MM.1S (cell line): ENCODE results near the gene ACTBL2.

Experiments
- EZH2 ChIP-seq: fragments of 300-600 bp; sonication (generic); optimal IDR thresholded peaks from 2 replicates; pipeline ENCODE3; 2017; ENCODE audit warnings: low read depth, mild to moderate bottlenecking, antibody characterized with exemption, low read length, mixed read lengths
- TF ChIP-seq, protein P1 (sequence below): fragments of 300-600 bp; sonication (generic); IDR thresholded peaks from 2 replicates; pipeline ENCODE4 v1.5.1; 2016; ENCODE audit warnings: antibody characterized with exemption, low read length, mixed read lengths

DNA sequence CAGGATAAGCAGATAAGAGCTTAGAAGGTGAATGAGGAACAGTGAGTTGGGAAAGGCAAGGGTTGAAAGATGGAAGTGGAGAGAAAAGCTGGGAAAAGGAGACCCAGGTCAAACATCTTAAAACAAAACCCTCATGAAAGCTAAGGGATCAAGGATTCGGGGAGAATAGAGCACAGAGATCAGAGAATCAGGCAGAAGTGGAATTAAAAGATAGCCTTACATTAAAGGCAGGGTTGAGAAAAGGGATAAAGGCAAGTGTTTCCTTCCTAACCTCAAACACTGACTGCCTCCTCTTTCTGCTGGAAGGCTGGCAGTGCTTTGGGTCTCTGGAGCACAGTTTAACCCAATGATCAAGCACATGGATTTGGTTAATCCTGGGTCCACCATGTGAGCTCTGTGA, 28.7 kb upstream of the ACTBL2 start:
- TF ChIP-seq, protein P1, sequence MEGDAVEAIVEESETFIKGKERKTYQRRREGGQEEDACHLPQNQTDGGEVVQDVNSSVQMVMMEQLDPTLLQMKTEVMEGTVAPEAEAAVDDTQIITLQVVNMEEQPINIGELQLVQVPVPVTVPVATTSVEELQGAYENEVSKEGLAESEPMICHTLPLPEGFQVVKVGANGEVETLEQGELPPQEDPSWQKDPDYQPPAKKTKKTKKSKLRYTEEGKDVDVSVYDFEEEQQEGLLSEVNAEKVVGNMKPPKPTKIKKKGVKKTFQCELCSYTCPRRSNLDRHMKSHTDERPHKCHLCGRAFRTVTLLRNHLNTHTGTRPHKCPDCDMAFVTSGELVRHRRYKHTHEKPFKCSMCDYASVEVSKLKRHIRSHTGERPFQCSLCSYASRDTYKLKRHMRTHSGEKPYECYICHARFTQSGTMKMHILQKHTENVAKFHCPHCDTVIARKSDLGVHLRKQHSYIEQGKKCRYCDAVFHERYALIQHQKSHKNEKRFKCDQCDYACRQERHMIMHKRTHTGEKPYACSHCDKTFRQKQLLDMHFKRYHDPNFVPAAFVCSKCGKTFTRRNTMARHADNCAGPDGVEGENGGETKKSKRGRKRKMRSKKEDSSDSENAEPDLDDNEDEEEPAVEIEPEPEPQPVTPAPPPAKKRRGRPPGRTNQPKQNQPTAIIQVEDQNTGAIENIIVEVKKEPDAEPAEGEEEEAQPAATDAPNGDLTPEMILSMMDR: no peak
- TF ChIP-seq EZH2: no peak
